Daoy (cell line): ENCODE data around the gene MIF4GD. TPM values are rescaled to one million over a fixed set of nuclear protein-coding genes. Genes with fewer than 3 reads are reported as not detected.

Source experiments
- DNase-seq: peaks from one replicate; pipeline ENCODE4 v3.0.0-alpha.2; 2015; ENCODE audit warnings: low read depth
- total RNA-seq: library from RNA; depleted of rRNA; stranded (reverse); fragments of >200 nt; shearing (Covaris generic); gene quantifications from 2 replicates; pipeline ENCODE4 v1.2.3, GENCODE V29; 2014; rRNA removed

Gene MIF4GD
- total RNA-seq, 1 experiment from 2014 or later: 6.7 TPM

DNA sequence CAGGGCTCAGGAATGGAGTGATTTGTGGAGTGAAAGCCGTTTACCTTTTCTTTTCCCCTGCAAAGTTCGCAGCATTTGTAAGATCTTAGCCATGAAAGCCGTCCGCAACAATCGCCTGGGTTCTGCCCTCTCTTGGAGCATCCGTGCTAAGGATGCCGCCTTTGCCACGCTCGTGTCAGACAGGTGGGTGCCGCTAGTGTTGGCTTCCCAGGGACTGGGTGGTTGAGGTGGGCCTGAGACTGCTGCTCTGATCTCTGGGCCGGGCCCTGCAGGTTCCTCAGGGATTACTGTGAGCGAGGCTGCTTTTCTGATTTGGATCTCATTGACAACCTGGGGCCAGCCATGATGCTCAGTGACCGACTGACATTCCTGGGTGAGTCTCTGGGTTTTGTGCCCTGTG lies 38.2 kb downstream of the MIF4GD start:
- no peak for DNase-seq

DNA sequence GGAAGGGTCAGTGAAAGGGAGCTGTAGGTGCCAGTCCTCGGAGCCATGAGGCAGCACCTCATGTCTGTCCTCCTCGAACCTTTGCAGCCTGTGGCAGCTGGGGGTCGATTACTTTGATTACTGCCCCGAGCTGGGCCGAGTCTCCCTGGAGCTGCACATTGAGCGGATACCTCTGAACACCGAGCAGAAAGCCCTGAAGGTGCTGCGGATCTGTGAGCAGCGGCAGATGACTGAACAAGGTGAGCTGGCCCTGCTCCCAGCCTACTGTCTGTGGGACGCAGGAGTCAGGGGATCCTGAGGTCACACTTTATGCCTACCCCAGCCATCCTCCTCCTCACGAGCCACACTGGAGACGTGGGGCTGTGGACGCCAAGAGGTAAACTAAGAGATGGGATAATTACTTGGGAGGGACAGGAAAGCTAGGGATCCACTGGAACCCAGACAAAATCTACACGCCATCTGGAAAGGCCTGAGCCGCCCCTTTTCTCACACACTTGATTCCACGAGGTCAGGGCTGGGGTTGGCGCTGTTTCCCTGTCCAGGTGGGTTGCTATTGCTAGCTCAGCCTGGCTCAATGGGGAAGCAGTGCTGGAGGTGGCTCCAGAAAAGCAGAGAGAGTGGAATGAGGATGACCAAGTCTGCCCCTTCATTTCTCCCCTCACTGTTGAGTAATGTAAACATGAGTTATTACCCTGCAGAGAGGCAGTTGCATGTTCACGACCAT lies 39.1 kb downstream of the MIF4GD start:
- no peak for DNase-seq

- DNase-seq: no peak
Observed at GRCh38 chr17:75231071-75231470, 40.0 kb downstream of the MIF4GD start.

- no peak for DNase-seq
Observed at GRCh38 chr17:75228847-75229246, 42.2 kb downstream of the MIF4GD start.

- no peak for DNase-seq
Observed at GRCh38 chr17:75228305-75228704, 42.7 kb downstream of the MIF4GD start.

DNA sequence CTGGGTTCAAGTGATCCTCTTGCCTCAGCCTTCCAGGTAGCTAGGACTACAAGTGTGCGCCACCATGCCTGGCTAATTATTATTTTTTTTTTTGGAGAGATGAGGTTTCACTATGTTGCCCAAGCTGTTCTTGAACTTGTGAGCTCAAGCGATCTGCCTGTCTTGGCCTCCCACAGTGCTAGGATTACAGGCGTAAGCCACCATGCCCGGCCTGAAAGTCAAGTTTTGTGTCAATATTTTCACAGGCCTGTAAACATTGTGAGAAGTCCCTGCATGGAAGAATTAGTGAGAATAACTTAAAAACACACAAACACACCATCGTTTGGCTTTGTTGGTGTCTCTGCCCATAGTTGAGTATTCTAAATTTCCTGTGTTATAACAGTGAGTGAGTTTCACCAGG lies 43.3 kb downstream of the MIF4GD start:
- DNase-seq: no peak

DNA sequence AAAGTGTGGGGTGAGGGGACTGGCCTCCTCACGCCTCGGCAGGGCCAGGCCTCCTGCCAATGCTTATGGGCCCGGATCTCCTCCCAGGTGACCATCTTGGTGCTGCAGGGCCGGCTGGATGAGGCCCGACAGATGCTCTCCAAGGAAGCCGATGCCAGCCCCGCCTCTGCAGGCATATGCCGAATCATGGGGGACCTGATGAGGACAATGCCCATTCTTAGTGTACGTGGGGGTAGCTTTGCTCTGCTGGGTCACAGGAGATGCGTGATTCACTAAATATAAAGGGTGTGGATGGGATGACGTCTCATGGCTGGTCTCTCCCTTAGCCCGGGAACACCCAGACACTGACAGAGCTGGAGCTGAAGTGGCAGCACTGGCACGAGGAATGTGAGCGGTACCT lies 46.0 kb downstream of the MIF4GD start:
- no peak for DNase-seq

DNA sequence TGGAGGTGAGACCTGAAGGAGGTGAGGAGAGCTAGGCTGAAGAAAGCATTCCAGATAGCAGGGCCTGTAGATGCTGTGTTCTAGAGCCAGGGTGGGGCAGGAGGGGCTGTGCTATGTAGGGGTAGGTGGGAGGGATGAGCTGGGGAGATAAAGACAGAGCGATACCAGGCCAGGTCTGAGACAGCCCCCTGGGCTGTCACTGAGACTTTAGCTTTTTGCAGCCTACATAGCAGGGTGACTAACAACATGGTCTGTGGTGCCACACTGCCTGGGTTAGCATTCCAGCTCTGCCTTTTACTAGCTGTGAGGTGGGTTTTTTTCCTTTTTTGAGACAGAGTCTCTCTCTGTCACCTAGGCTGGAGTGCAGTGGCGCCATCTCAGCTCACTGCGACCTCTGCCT lies 51.2 kb downstream of the MIF4GD start:
- DNase-seq: no peak

GRCh38 chr17:75218131-75218530 lies 52.9 kb downstream of the MIF4GD start:
- DNase-seq: no peak

Other genes starting within 250 kb of the MIF4GD start
- 453 and 707 TPM in 2 replicates for gene ATP5PD, start 224.3 kb downstream of the MIF4GD start, total RNA-seq
- gene KCTD2, start 224.0 kb downstream of the MIF4GD start, total RNA-seq: 17.9 and 19.1 TPM in 2 replicates
- gene SLC16A5, start 183.3 kb downstream of the MIF4GD start, total RNA-seq: 0.24 TPM in 1 of 2 replicates, not detected in the other
- 2.6 and 3.6 TPM in 2 replicates for gene ARMC7, start 161.3 kb downstream of the MIF4GD start, total RNA-seq
- 86.0 and 91.8 TPM in 2 replicates for gene NT5C, start 139.5 kb downstream of the MIF4GD start, total RNA-seq
- gene JPT1, start 116.7 kb downstream of the MIF4GD start, total RNA-seq: 423 and 641 TPM in 2 replicates
- gene SUMO2, start 88.3 kb downstream of the MIF4GD start, total RNA-seq: 116 and 119 TPM in 2 replicates
- gene NUP85, start 65.6 kb downstream of the MIF4GD start, total RNA-seq: 40.6 and 48.6 TPM in 2 replicates
- gene GGA3, start 9.6 kb downstream of the MIF4GD start, total RNA-seq: 10.4 and 12.4 TPM in 2 replicates
- 90.2 and 92.2 TPM in 2 replicates for gene MRPS7, start 9.4 kb downstream of the MIF4GD start, total RNA-seq
- gene SLC25A19, start 18.2 kb upstream of the MIF4GD start, total RNA-seq: 19.4 and 30.9 TPM in 2 replicates
- gene GRB2, start 134.4 kb upstream of the MIF4GD start, total RNA-seq: 133 and 262 TPM in 2 replicates
- 8.5 and 30.5 TPM in 2 replicates for gene TMEM94, start 185.4 kb upstream of the MIF4GD start, total RNA-seq
- gene CASKIN2, start 244.3 kb upstream of the MIF4GD start, total RNA-seq: 3.0 and 6.0 TPM in 2 replicates
- gene TSEN54, start 245.3 kb upstream of the MIF4GD start, total RNA-seq: 30.0 and 49.1 TPM in 2 replicates